NCI-H1105 treated with DMSO at 0.1 percent for 48 hours (cell line): ENCODE results near the gene FARP1.
"Not testable (repeated sequence)": the region's sequence is repeated elsewhere in the genome, so short reads cannot be mapped to it uniquely, and the experiment has no call there.

Source experiments
- DNase-seq: peaks from one replicate; lab custom pipeline; 2025; lab: John Stamatoyannopoulos, UW

Gene FARP1

DNA sequence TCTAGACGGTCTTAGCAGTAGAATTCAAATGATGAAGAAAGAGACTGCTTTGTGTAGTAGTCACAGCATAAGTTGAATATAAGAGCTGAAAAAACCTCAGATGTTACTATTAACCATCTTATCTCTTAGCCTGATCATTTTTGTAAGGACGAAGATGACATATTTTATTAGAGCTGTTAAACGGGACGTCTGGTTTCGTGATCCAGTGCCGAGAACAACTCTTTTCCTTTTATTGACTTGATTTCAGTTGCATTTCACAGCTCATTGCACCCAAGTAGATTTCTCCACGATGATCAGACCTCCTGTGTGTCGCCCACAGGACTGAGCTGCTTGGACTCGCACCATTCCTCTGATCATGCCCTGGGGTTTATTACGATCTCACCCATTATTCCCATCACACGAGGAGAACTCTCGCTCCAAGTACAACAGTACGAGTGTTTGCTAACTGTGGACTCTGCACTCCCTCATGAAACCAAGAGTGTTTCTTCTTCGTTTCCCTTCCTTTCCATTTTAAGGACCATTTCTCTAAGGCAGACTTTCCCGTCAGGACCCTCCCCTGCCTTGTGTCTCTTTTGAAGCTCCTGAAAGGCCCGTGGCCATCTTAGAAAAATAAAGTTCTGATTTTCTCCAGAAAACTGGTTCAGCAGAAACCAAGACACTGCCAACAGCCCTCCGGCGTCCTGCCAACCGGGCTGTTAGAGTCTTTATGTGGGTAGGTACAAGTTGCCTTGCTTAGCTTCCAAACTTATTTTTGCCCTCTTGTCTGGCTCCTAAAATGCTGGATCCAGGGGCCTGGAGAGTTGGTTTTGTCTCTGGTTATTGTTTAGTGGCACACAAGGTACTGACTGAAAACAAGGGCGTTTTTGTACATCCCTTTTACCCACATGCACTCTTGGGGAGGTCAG lies 82.4 kb downstream of the FARP1 start:
- no peak for DNase-seq

DNA sequence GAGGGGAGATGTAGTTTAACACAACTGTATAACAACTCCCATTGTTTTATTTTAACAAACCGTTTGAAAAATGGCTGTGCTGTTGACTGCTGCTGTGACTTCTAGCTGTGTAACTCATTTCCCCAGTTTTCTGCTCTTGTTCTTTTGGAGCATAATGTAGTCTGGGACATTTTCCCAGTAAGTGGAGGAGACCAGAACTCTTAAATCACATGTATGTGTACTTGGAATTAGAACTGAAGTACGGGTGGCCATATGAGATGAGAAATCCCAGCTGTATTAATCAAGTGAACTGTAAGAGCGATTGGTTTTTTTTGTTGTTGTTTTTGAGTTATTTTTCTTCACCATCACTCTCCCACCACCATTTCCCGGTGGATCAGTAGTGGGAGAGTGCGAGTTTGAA lies 83.6 kb downstream of the FARP1 start:
- DNase-seq = no peak

DNA sequence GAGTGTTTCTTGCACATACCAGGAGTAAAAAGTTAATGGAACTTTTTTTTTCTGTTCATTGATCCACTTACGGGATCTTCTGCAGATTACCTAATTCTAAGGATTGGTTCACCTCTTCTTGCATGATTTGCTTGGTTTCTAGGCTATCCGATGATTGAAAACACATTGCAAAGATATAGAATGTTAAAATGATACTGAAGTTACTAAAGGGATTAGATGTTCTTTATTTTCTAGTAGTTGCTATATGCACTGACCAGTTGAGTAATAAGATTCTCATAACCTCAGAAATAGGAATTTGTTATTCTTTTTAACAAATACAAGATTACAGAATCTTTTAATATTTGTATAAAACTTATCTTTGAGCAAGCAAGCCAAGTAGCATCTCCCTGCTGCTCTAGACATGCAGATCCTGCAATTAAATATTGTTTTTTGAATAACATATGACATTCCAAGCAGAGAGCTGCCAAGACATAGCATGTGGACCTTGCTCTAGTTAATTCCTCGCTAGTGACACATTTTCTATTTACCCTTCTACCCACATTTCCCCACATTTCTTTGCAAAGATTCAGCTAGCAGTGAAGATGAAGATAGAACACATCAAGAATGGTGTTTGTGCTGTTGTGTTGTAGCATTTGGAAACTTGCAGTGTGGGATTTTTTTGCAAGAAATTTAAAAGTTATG lies 85.9 kb downstream of the FARP1 start:
- no peak for DNase-seq

DNA sequence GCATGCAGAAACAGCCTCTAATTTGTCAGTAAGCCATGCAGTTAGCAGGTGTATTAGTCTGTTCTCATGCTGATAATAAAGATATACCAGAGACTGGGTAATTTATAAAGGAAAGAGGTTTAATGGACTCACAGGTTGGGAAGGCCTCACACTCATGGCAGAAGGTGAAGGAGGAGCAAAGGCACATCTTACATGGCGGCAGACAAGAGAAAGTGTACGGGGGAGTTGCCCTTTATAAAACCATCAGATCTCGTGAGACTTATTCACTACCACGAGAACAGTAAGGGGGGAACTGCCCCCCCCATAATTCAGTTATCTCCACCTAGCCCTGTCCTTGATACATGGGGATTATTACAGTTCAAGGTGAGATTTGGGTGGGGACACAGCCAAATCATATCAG lies 87.9 kb downstream of the FARP1 start:
- DNase-seq = not testable (repeated sequence)

DNA sequence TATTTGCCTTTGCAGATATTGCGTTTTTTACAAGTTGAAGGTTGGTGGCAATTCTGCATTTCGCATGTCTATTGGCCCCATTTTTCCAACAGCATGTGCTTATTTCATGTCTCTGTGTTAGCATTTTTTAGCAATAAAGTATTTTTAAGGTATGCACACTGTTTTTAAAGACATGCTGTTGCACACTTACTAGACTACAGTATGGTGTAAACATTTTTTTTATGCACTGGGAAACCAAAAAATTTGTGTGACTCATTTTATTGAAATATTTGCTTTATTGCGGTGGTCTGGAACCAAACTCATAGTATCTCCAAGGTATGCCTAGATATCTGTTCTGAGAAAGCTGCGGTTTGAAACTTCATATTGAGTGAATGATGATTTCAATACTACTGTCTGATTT lies 89.6 kb downstream of the FARP1 start:
- no peak for DNase-seq

DNA sequence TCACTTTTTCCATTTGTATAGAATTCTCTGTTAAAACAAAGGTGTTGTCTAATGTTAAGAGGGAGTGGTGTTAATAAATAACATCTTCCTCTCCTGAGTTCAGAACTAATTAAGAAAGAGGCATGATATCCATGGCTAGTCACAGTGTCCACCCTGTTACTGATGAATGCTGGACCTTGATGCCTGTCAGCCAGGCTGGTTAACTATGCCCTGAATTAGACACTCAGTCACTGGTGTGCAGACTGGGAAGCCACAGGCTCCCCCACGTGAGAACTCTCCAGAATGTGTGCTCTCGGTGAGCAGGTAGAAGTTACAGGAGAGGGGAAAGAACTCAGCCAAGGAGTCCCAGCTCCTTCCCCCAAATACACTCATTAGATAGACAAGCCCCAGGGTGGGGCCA lies 90.2 kb downstream of the FARP1 start:
- no peak for DNase-seq

DNA sequence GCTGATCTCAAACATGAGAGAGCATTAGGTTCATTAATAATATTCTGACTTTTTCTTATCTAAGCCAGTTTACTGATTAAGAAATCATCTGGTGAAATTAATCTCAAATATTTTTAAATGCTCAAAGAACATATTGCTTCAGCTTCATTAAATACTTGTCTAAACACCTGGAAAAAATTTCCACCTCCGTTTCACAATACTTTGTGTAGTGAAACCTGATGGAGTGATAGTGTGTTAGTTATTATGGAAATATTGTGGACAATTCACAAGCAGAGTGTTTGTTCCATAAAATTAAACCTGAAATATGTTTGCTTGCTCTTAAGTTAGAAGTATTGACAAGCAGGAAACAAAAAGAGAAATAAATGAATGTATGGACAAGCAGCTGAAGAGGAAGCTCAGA lies 91.5 kb downstream of the FARP1 start:
- DNase-seq = no peak

DNA sequence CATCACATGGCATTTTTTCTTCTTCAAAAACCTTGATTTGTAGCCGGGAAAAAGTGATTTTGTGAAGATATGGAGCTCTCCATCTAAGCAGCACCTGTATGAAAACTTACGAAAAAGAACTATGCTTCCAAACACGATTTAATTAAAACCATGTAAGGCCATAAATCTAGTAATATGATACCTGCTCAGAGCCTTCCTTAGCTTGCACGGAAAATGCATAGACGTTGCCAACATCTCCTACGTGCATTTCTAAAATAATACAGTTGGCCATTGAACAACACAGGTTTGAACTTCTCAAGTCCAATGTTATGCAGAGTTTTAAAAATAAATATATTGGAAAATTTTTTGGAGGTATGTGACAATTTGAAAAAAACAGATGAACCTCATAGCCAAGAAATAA lies 93.3 kb downstream of the FARP1 start:
- DNase-seq = no peak

DNA sequence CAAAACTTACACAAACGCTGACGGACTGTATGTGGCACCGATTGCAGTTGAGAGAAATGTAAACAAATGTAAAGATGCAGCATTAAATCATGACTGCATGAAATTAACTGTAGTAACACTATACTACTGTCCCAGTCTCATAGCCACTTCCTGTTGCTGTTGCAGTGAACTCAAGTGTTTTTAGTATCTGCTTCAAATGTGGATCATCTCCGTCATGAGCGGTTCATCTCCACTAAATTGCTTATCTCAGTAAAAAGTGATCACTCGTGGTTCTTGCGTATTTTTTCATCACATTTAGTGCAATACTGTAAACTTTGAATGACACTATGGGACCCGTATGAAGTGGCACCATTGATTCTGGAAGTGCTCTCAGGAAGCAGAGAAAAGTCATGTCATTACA lies 94.4 kb downstream of the FARP1 start:
- no peak for DNase-seq

DNA sequence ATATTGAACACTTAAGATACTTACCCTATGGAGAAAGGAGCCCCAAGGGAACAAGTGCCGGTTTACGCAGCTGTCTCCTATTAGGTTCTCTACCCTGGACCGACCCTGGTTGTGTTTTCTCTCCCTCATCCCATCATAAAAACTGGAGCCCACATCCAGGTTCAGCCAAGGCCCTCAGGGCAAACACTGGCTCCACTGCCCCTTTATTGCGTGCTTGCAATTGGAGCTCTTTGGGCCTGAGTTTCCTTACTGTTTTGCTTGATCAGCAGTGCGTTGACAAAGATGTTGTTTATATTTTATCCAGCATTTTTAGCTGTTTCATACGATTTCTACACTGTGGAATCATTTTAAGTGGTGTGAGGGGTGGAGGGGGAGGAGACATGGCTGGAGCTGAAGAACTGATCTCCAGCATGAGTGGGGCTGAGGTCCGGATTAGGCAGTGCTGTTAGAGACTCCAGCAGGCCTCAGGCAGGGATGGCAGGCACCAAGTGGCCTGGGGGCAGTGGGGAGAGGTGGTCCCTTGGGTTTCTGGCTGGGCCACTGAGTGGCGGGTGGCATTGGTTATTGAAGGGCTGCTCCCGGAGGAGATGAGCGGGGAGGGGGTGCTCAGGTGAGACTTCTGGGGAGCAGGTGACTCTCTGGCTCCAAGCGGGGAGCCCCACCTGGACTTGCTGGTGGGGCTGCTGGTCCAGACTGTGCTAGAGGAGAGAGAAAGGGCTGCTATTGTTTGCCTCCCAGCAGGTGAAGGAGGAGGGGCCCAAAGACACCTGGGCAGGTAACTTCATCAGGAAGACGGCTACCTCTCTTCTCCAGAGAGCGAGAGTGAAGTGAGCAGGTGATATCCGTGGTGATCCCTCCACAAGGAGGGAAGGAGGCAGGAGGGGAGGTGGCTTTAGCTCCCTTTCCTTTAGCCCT lies 96.5 kb downstream of the FARP1 start:
- DNase-seq = no peak

DNA sequence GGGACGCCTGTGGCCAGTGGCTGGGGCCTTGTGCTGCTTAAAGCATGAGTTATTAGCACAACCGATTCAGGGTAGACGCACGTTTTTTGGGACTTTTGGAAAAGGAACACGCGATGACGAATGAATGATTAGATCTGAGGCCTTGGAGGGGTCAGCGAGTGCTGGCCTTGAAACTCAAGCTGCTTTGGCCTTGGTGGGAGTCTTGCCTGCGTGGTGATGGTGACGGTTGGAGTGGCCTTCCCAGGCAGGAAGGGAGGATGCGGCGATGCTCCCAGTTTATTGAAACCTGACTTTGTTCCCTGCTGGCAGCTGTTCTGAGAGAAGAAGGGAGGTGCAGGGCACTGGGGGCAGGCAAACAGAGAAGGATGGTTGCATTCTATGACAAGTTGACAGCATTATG lies 97.2 kb downstream of the FARP1 start:
- no peak for DNase-seq

DNA sequence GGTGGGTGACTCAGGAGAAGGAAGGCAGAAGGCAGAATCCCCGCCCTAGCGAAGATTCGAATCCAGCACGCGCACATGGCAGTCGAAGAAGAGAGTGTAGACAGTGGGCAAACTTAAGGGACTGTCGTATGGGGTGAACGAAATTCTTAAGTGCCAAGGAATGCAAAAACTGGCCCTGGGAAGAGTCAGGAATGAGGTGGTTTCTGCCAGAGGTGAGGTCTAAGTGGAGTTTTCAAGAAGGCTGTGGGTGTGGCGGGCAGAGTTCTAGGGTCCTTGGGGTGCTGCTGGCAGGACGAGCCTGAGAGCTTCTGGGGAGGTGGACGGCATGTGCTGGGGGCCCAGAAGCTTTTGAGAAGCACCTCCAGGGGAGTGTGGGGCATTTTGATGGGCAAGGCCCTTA lies 98.1 kb downstream of the FARP1 start:
- no peak for DNase-seq

DNA sequence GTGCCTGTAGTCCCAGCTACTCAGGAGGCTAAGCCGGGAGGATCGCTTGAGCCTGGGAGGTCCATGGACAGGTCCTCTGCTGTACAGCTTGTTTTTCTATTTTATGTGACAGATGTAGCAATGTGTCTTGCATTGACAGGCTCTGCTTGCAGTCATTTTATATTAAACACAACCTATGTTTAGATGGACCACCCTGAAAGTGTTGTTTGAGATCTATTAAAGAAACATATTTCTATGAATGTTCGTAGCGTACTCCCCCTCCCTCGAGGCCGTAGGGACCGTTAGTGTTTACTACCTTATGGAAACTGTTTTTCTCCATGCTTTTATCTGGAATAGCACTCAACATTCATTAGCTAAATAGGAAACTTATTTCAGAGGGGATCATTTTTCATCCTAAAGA lies 99.1 kb downstream of the FARP1 start:
- no peak for DNase-seq

DNA sequence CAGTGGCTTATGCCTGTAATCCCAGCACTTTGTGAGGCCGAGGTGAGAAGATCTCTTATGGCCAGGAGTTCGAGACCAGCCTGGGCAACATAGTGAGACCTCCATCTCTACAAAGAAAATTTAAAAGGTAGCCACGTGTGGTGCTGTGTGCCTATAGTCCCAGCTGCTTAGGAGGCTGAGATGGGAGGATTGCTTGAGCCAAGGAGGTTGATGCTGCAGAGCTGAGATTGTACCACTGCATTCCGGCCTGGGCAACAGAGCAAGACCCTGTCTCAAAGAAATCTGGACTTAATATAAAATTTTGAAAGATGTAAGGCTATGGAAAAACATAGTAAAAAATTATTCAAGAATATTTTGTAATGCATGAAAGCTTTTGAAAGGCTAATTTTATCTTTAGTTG lies 99.5 kb downstream of the FARP1 start:
- no peak for DNase-seq

DNA sequence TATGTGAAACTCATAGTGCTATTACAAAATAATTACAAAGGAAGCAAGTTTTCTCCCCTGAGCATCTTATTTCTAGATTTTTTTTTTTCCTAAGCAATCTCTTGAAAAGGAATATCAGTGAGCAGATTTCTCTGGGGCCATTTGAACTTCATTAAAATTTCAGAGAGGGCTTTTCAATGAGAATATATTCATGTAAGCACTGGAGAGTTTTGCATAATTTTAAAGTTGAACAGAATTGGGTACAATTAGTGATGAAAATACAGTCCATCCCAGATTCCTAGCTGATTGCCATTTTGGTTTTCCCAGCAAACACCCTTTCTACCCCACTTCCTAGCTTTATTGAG lies 101.0 kb downstream of the FARP1 start:
- no peak for DNase-seq

DNA sequence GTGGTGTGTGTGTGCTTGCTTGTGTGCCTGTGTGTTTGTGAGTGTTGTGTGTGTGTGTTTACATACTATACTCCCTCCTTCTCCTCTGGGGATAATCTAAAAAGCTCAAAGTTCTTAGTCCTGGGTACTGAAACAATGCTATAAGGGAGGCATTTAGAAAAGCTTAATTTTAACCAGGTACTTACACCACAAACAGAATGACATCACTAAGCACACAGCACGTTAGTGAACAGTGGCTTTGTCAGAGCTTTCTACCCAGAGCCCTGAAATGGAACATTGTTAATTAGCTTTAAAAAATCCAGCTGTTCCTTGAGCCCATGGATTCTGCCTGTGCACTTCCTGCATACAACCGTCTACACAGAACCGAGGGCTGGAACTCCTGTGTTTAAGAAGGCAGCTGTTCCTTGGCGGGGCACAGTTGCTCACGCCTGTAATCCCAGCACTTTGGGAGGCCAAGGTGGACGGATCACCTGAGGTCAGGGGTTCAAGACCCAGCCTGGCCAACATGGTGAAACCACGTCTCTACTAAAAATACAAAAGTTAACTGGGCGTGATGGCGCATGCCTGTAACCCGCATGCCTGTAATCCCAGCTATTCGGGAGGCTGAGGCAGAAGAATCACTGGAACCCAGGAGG lies 103.8 kb downstream of the FARP1 start:
- no peak for DNase-seq

DNA sequence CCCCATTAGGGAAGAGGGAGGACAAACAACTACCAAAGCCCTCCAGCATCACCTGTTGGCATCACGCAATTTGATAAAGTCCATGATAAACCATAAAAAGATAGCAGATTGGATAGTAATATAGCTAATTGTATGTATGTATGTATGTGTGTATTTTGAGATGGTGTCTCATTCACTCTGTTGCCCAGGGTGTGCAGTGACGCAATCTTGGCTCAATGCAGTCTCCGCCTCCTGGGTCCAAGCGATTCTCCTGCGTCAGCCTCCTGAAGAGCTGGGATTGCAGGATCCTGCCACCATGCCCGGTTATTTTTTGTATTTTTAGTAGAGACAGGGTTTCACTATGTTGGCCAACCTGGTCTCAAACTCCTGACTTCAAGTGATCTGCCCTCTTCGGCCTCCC lies 108.8 kb downstream of the FARP1 start:
- no peak for DNase-seq

DNA sequence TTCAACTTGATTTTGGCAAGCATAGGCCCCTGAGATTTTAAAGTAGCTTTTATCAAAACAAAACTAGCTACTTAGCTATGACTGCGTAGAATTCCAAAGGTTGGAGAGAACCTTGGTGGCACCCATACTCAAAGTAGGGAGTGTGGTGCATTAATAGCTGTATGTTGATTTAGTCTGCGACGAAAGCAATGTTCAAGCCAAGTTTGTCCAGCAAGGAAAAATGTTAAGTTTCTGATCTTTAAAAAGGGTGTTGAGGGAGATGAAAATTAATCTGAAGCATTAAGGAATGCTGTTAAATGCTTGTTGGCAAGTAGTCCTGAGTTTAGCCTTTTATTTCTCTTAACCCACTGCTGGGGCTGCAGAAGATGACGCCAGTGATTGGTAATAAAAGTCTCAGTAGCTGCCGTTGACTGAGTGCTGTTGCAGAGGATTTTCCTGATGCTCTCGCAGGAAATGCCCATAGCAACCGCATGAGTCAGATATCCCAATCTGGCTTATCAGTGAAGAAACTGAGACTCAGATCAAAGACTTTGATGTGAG lies 110.1 kb downstream of the FARP1 start:
- DNase-seq = no peak

DNA sequence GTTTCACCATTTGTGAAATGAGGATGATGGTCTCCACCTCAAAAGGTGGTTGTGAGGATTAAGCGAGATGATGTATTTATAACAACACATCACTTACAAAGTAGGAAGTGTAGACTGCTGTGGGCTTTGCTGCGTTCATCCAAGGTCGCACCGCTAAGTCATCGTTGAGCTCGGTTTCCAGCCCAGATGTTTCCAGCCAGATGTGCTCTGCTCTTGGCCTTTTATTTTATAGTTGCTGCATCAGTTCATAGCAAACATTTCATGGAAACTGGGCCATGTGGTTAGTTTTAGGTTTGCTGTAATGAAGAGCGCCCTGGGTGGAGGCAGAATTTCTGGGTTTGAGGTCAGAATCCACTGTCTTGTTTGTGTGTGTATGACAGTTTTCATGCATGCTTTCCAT lies 110.6 kb downstream of the FARP1 start:
- no peak for DNase-seq

DNA sequence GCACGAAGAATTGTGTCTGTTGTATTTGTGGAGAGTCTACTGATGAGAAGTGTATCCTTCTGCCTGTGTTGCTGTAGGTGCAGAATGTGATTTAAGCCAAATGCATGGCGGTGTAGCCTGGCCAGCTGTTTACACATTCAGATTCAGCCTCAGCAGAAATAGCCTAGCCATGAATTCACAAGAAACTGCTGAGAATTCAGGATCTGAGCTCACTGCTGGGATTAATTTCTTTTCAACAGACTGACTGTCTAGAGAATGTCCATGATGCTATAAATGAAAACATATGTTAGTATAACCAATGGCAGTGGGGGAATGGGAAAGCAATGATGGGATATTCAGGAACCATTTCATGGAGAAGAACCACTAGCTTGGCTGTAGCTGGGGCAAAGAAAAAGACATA lies 111.6 kb downstream of the FARP1 start:
- no peak for DNase-seq

DNA sequence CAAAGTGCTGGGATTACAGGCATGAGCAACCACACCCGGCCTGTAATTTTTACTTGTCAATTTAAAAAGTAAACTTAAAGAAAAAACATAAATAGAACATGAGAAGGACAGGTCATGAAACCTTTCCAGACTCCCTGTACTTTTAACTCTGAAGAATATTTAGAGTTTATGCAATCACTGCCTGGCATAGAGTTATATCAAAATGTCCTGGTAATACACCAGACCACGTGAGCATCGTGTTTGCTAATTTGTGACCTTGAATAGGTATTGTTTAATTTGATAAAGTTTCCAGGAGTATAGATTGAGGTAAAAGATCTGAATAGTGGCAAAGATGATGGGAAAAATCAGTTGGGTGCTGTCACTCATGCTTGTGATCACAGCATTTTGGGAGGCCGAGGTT lies 115.3 kb downstream of the FARP1 start:
- no peak for DNase-seq
